Measurements from ENCODE around the gene ME3.

The ME3 gene

DNA sequence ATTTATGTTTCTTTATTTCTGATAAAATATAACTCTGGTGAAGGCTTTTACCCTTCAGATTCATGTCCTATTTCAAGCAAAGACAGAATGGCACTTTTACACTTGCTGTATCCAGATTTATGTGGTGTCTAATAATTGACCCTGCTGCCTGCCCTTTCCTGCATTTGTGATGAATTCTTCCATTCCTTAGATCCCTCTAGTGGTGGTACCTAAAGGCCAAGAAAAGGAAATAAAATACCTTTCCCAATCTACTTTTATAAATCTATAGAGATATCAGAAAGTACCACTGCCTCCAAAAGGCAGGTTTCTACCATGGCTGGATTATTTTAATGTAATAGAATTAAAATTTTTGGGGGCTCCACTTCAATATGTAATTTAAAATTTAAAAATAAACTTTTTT, 263.6 kb downstream of the ME3 start:
- H3K27me3 Mint-ChIP-seq = no peaks in the 10 kb centered on the region
- no peak overlapping the region for H3K4me3 Mint-ChIP-seq
- DNase-seq (no peak), ATAC-seq (no peak)
- H3K9me3 Mint-ChIP-seq = no peaks in the 10 kb centered on the region
- H3K4me1 Mint-ChIP-seq = no peaks in the 10 kb centered on the region
- no peak overlapping the region for H3K27ac Mint-ChIP-seq

GRCh38 chr11:86403458-86403857, 269.0 kb downstream of the ME3 start:
- no peak overlapping the region for H3K27ac Mint-ChIP-seq
- H3K4me3 Mint-ChIP-seq = no peak overlapping the region
- no peaks in the 10 kb centered on the region for H3K4me1 Mint-ChIP-seq
- DNase-seq (no peak), ATAC-seq (no peak)
- peaks cover 0 to 5% of the 10 kb centered on the region in 2 donors for H3K9me3 Mint-ChIP-seq
- H3K27me3 Mint-ChIP-seq = no peaks in the 10 kb centered on the region

- DNase-seq (no peak), ATAC-seq (no peak)
- H3K9me3 Mint-ChIP-seq = peaks cover 0 to 5% of the 10 kb centered on the region in 2 donors
- no peaks in the 10 kb centered on the region for H3K27me3 Mint-ChIP-seq
- no peak overlapping the region for H3K27ac Mint-ChIP-seq
- no peak overlapping the region for H3K4me3 Mint-ChIP-seq
- no peaks in the 10 kb centered on the region for H3K4me1 Mint-ChIP-seq
Observed at GRCh38 chr11:86398106-86398505, 274.3 kb downstream of the ME3 start.

GRCh38 chr11:86397351-86397750, 275.1 kb downstream of the ME3 start:
- Mint-ChIP-seq H3K9me3 (peaks cover 0 to 5% of the 10 kb centered on the region in 2 donors), H3K27me3 (no peaks in the 10 kb centered on the region), H3K4me1 (no peaks in the 10 kb centered on the region), H3K27ac (no peak overlapping the region), H3K4me3 (no peak overlapping the region)
- no peak for DNase-seq
- no peak for ATAC-seq

- Mint-ChIP-seq H3K27ac (no peak overlapping the region), H3K4me1 (no peaks in the 10 kb centered on the region), H3K9me3 (peaks cover 0 to 5% of the 10 kb centered on the region in 2 donors), H3K27me3 (no peaks in the 10 kb centered on the region), H3K4me3 (no peak overlapping the region)
- no peak for ATAC-seq
- DNase-seq = no peak
Observed at GRCh38 chr11:86396396-86396795, 276.0 kb downstream of the ME3 start.

DNA sequence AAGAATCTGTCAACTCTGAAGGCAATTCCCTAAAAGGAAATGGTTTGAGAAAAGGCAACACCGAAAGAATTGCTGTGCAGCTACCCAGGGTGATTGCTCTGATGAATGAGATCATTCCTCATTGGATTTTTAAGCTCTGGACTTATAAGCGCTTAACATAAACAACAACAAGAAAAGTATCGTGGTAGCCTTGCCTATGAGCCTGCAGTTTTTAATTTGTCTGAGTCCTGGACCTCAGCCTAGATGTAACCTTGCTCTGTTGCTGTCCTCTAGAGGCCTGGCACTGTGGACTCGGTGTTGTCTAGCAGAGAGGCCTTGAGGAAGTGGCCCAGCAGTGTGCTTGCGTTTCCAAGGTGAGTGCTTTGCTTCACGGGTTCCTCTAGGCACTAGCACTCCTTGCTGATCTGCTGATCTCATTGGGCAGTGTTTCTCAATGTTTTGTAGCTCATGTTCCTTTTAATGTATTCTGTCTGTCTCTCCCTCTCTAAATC, 277.3 kb downstream of the ME3 start:
- Mint-ChIP-seq H3K4me3 (no peak overlapping the region), H3K9me3 (peaks cover 0 to 5% of the 10 kb centered on the region in 2 donors), H3K4me1 (no peaks in the 10 kb centered on the region), H3K27ac (no peak overlapping the region), H3K27me3 (no peaks in the 10 kb centered on the region)
- no peak for ATAC-seq
- DNase-seq = no peak
